Globus pallidus (tissue), 1 donor: ENCODE measurements around the gene GYG2.

Experiments
- DNase-seq: peaks from one replicate; pipeline ENCODE4 v3.0.0-alpha.2; 2015; ENCODE audit warnings: low spot score

GYG2 gene

DNA sequence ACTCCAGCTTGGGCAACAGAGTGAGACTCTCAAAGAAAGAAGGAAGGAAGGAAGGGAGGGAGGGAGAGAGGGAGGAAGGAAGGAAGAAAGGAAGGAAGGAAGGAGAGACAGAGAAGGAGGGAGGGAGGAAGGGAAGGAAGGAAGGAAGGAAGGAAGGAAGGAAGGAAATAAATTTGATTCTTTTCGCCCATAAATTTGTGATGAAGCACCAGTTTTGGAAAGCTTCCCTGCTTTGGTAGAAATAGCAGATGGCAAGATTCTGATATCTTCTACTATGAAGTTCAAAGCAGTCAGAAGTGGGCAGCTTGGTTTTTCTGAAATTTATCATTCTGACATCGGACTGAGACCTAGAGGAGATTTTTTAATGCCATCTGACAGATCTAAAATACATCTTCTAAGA lies 11.7 kb upstream of the GYG2 start:
- no peak for DNase-seq

DNA sequence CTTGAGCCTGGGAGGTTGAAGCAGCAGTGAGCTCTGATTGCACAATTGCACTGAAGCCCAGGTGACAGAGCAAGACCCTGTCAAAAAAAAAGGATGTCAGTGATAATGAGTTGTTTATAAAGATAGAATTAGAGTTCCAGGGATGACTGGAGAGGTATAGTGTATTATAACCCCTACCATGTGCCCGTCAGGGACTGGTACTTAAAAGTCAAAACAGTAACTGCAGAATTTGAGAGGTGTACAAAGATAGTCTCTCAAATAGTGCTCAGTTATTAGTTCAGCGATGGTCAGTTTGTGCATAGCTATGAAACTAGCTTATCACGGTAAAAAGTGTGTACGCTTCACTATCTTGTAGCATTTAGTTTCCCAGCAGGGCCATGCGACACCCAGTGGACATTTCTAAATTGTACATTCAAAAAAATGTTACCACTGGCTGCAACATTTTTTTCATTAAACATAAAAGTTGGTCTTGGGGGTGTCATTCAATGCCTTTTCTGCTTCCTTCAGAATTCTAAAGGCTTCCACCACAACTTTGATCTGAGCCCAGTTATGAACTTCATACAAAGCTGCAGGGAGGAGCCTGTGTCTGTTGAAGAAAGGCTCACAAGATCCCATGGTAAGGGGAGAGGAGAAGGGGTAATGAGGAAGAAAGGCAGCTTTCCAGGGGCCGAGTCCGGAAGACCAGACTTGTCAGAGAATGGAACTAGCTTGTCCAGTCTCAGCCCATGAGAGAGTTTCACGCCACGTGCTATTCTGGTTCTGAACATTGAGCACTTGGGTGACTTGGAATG lies 9.2 kb upstream of the GYG2 start:
- no peak for DNase-seq

DNA sequence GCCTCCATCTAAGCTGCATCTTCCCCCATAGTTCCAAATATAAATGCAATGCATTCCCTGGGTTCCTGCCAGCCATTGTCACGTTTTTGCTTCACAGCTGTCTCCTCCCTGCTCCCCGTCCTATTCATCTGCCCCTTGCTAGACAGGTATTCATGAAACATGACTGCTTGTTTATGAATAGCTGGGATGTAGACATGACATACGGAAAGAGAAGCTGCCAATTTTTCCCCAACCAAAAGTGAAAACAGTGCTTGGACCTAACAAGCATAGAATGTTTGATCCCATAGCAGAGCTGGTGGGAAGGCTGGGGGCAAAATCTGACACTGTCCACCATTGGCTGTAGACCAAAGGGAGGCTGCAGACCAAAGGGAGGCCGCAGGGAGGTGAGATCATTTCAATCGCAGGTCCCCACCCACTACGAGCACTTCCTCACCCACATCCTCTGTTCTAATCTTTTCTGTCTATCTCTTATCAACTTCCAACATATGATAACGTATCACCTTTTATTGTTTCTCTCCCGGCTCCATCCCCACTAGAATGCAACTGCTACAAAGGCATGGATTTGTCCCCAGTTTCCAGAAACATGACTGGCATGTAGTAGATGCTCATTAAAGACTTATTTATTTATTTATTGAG lies 8.5 kb upstream of the GYG2 start:
- no peak for DNase-seq

DNA sequence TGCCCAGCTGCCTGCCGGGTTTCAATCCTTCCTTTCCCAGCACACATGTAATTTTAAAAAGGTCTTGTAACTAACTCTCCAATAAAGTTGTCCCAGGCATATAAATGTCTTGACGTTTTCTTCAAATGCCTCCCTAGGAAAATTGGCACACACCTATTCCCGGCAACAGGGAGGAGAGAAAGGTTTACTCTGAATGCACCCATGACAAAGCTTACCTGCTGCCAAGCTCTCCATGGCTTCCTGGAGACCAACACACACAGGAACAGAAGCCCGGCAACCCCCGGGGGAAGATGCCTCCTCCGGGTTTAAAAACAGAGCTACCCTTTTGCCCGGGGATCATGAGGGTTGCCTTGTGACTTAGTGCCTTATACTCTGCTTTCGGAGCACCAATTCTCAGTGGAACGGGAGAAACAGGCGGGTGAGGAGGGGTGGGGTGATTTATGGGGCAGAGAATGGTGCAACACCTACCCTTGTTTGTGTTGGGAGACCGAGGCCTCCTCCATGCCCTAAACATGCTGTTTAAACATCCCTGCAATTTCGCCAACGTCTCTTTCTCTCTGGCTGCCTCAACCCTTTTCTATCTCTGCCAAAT lies 4.8 kb upstream of the GYG2 start:
- DNase-seq, result no peak

DNA sequence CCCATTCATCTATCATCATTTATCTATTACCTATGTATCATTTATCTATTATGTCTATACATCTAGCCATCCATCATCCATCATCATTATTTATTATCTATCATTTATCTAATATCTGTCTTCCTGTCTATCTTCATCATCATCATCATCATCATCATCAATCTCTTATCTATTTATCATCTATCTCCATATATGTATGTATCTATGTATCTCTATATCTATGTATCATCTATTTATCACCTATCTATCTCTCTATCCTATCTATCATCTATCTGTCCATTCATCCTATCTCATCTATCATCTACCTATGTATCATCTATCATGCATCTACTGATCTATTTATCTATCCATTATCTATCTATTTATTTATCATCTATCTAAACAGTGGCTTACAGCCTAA lies 3.8 kb upstream of the GYG2 start:
- DNase-seq, result no peak

DNA sequence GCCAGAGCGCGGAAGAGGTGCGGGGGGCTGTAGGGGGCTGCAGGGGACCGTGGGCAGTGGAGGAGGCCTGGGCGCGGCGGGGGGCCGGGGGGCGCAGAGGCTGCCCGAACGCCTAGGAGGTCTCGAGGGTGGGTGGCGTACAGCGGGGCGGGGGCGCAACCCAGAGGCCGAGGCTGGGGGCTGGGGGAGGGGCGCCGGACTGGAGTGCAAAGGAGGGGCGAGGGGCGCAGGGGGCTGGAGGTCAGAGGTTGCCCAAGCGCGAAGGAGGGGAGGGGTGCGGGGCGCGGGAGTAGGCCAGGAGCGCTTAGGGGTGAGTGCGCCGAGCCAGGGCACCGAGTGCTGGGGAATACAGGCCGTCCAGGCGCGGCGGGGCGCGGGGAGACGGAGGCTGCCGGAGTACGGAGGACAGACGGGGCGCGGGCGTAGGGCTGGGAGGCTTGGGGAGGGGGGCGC lies 255 bp downstream of the GYG2 start:
- no peak for DNase-seq

DNA sequence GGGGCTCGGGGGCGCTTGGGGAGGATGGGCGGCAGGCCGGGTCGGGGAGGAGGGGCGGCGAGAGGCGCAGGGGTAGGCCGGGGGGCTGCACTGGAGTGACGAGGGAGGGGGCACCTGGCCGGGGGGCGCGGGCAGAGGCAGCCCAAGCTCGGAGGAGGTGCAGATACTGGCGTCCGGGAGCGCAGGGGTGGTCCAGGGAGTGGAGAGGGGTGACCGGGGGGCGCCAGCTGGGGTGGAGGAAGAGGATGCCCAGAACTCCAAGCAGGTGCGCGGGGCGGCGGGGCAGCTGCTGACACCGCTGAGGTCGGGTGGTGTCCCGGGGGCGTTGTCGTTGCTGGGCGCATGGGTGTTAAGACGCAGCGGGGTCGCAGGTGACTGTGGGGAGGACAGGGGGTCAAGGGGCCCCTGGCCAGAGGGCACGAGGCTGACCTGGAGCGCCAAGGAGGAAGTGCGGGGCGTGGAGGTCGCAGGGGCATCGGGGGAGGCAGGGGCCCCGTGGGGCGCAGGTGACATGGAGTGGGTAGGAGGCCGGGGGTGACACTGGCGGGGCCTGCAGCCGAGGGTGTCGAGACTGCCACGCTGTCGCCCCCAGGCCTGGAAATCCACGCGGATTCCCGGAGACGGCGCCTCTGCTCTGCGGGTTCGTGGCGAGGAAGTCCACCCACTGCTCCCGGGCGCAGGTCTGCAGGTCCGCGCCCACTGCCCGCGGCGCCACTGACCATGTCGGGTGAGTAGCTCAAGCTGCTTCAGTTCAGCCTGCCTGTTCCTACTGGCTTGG lies 928 bp downstream of the GYG2 start:
- no peak for DNase-seq

DNA sequence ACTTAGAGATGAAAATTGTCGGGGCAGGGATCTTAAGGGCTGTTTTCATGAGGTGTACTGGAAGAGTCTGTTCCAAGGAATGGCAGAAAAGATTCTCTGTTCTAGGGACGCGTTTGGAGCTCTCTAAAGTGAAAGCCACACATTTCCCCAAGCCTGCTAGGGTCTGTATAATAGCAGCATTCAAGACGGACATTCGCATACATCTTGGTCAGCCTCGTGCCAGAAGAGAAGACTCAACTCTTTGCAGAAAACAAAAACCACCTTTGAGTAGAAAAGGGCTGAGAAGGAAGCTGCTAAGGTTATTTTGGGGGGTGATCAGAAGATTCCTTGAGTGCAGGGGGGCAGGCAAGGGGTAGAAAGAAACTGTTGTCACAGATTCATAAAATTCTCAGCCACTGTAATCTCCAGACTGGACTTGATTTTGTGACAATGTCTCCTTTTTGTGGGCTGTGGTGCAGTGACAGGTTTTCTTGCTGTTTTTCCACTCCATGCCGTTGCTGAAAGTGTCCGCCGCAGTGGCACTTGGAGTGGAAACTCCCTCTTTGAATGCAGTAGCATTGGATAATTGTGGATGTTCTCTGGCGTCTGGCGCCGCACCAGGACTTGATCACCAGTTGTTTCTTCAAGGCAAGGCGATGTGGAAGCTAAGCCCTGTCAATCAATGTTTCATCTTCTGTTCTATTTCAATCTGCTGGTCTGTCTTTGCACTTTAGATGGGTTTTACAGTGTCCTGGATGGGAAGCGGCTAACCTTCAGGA lies 2.9 kb downstream of the GYG2 start:
- no peak for DNase-seq

DNA sequence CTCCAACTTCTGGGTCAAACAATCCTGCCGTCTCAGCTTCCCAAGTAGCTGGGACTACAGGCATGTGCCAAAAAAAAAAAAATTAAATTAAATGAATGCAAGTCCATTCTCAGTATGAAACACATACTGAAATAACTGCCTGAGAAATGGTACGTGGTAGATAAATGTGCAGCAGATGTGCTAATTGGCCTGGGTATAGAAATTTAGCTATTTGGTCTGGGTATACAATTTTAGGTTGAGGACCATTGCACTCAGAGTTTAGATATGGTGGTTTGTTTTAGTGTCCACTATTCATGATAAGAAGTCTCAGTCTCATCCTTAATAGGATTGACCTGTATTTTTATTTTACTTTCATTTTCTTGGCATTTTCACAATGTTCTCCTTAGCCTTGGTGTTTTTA lies 9.2 kb downstream of the GYG2 start:
- DNase-seq, result no peak

DNA sequence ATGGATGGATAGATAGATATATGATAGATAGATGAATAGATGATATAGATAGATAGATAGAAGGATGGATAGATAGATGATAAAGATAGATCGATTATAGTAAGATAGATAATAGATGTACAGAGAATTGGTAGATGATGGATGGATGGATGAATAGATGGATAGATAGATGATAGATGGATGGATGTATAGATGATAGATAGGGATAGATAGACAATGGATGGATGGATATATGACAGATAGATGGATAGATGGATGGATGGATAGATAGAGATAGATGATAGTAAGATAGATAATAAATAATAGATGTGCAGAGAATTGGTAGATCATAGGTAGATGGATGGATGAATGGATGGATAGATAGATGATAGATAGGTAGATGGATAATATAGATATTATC lies 12.2 kb downstream of the GYG2 start:
- DNase-seq, result no peak

DNA sequence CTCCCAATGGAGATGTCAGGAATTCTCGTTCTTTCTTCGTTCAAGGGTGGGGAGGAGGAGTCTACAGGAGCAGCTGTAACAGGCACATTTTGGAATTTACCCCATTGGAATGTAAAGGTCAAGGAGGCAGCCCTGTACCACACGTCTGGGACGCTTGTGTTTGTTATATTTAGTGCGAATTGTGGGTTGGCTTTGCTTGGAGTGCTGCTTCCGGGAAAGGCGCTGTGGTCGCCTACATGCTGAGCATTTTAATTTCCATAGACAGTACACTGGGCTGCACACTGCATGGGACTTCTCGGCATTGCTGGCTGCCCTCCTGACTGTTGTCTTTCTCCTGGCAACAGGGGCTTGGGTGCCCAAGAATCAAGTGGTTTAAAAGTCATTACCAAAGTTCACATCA lies 12.8 kb downstream of the GYG2 start:
- DNase-seq, result no peak

DNA sequence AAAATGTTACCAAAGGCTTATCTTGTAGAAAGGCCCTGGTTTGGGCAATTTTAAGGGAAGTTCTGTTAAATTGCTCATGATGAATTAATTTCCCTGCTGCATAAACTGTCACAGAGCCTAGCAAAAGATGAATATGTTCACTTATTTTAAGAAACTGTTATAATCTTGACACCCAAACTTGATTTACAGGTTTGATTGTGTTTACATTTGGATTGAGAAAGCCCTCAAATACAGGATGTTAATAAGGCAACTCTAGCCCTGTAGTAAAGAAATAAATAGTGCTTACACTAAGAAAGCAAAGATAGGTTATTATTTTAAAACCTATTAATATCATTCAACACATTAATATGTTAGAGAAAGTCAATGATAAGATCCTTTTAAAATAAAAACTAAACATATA lies 18.3 kb downstream of the GYG2 start:
- no peak for DNase-seq

DNA sequence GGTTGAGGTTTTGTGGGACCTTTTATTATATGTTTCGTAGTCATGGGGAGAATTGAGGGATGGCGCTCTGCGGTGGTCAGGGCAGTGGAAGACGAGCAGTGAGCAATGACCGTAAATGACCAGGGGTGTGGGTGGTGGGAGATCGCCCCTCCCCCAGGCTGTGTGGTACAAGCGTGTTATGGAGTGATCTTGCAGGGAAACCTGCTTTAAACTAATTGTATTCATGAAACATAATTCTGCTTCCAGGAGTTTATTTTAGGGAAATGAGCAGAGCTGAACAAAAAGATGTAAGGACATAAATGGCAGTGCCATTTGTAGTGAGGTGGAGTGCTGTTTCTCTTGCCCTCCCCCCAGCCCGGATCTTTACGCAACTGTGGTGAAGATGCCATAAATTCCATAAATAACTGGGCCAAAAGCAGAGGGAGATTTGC lies 20.2 kb downstream of the GYG2 start:
- no peak for DNase-seq

DNA sequence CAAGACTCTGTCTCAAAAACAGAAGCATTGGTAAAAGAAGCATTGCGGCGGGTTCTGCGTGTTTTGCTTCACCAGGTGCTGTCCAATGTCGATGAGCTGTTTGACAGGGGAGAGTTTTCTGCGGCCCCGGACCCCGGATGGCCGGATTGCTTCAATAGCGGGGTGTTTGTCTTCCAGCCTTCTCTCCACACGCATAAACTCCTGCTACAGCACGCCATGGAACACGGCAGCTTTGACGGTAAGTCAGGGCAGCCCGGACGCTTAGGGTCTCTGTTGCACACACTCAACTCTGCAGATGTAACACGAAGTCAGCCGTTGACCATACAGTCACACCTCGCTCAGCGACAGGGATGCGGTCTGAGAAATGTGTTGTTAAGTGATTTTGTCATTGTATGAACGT lies 26.2 kb downstream of the GYG2 start:
- DNase-seq, result no peak

DNA sequence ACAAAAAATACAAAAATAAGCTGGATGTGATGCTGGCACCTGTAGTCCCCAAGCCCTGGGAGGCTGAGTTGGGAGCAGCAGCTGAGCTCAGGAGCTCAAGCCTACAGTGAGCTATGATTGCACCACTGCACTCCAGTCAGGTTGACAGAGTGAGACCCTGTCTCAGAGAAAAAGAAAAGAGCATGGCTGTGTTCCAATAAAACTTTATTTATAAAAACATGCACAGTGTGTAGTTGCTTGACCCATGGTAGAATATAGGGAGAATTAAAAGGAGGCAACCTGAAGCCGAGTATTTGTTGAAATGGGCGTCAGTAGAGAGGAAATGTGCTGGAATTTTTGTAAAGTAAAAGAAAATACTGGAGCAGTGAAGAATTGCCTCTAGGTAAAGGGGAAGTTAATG lies 27.0 kb downstream of the GYG2 start:
- DNase-seq, result no peak

DNA sequence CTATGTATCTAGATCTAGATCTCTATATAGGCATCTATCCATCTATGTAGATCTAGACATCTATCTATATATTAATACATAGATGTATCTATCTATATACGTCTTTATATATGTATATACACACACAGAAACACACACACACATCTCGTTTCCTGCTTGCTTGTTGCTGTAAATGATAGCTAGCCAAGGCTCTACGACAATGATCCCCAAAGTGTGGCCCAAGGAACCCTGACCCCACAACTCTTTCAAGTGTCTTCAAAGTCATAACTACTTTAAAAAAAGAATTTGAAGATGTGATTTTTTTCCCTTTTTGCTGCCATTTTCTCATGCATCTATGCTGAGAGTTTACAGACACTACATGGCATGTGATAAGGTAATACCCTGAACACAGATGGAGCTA lies 28.8 kb downstream of the GYG2 start:
- no peak for DNase-seq

DNA sequence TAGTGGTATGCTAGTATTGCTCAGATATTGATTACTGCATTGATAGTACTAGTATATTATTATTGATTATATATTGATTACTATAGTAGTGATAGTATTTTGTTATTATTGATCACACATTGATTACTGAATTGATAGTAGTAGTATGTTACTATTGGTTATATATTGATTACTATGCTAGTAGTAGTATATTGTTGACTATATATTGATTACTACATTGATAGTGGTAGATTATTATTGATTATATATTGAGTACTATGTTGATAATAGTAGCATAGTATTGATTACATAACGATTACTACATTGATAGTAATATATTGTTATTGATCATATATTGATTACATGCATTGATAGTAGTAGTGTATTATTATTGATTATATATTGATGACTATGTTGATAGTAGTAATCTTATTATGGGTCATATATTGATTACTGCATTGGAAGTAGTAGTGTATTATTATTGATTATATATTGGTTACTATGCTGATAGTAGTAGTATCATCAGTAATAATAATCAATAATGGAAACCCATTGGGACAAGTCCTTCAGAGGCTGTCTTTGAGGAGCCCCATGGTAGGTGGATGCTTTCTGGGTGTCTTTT lies 30.6 kb downstream of the GYG2 start:
- DNase-seq, result no peak

DNA sequence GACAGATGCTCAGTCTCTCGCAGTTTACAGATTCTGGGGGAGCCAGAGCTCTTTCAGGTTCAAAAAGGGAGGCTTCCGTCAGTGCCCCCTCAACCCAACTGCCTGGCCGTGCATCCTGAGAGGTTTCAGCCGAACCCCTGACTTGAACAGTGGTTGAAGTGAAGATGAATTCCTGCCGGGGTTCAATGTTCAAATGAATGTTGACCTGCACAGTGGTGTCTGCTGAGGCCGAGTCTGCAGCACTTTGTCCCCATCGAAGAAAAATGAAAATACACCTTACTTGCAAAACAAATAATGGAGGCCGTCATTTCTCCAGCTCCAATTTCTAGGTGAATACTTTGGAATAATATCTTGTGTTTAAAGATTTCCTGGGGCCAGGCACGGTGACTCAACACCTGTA lies 33.7 kb downstream of the GYG2 start:
- no peak for DNase-seq

DNA sequence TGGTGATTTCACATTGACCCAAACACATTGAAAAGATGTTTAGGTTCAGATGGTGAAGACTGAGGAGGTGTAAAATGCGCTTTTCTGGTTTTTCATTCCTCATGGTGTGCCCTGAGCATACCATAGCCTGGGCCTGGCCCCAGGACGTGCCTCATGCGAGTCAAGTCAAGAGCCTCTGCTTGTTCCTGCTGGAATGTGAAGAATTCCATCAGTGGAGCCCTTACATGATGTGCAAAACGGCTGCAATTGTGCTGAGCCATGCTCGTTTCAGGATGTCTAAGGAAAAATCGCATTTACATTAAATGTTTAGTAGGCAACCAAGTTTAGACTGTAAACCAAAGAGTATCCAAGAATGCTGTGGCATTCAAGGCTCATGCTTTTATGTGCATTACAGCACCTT lies 34.9 kb downstream of the GYG2 start:
- no peak for DNase-seq

DNA sequence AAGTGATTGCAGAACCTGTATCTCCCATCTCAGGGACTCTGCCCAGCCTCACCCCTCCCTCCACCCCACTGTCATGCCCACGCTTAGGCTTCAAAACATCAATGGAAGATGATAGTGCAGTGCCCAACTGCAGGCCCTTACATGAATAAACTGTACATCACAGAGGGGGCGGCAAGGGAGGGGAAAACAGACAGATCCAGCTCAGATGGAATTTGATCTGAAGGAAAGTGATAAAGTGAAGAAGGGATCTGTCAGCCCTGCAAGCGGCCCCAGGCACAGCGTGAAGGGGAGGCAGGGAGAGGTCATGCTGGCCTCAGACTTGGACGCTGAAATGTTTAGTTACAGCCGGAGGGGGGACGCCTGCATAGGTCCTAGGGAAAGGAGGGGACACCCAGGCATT lies 38.5 kb downstream of the GYG2 start:
- no peak for DNase-seq

DNA sequence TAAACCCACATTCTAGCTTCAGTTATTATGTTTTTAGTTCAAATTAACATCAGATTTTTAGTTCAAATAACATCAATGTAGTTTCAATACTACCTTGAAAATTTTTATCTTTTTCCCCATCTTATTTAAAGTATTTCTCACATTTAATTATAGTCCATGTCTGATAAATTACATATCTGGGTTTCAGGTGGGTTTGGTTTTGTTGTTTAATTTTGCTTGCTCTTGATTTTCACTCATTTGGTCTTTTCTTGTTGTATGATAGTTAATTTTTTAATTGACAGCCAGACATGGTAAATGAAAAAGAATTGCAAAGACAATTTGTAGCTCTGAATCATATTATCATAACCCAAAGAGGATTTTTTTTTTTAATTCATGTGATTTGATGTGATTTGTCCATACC lies 41.9 kb downstream of the GYG2 start:
- DNase-seq, result no peak

DNA sequence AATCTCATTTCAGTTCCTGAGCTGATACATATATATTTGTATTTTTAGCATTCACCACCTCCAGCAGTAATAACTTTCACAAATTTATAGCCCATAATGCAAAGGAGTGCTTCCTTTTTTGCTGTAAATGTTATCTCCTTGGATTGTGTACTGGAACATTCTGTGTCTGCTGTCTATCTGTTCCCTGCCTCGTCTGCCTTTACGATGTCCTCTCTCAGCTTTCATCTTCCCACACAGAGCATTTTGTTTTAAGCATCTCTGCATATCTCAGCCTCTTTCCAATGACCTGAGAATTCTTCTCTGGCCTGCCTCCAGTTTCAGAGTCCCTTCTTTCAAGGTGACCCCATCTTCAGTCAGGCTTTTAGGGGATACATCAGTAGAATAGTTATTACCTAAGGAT lies 43.1 kb downstream of the GYG2 start:
- no peak for DNase-seq
